ENCODE measurements around the gene MYBPC2.

GRCh38 chr19:50410109-50410508 lies 22.6 kb upstream of the MYBPC2 start:
- TF ChIP-seq ZNF274 (IDR thresholded peaks at IDR 0.05; ENCODE audit: low read depth, low read length): no peak
- no peak for TF ChIP-seq YY1 (IDR thresholded peaks at IDR 0.05; ENCODE audit: insufficient read depth, insufficient read length)

All from NT2/D1 (cell line).